ENCODE measurements around the gene FMN1.
"Not testable (repeated sequence)": the region's sequence is repeated elsewhere in the genome, so short reads cannot be mapped to it uniquely, and the experiment has no call there.

Gene FMN1

GRCh38 chr15:33074212-33074611 is 120.3 kb downstream of the FMN1 start:
- peaks cover 25% of the 10 kb centered on the region for H3K4me1 Mint-ChIP-seq
- H3K9me3 Mint-ChIP-seq, result no peaks in the 10 kb centered on the region
- no peak for TF ChIP-seq CTCF (IDR thresholded peaks at IDR 0.05; ENCODE audit: unreplicated experiment in 3 of 3)
- peak overlapping the region in 2 of 3 experiments; percentile 12 to 41 for H3K27ac Mint-ChIP-seq
- H3K36me3 Mint-ChIP-seq (ENCODE audit: low read depth), result no peaks in the 10 kb centered on the region
- H3K27me3 Mint-ChIP-seq (ENCODE audit: low read depth), result no peaks in the 10 kb centered on the region
- peak overlapping the region in 1 of 3 experiments; percentile 16 for H3K4me3 Mint-ChIP-seq

GRCh38 chr15:33071451-33071850 is 123.1 kb downstream of the FMN1 start:
- peaks cover 53% of the 10 kb centered on the region for H3K4me1 Mint-ChIP-seq
- no peak overlapping the region for H3K4me3 Mint-ChIP-seq
- no peak for TF ChIP-seq CTCF (IDR thresholded peaks at IDR 0.05; ENCODE audit: unreplicated experiment in 3 of 3)
- H3K9me3 Mint-ChIP-seq, result no peaks in the 10 kb centered on the region
- H3K27me3 Mint-ChIP-seq (ENCODE audit: low read depth), result no peaks in the 10 kb centered on the region
- H3K27ac Mint-ChIP-seq, result peak overlapping the region in 2 of 3 experiments; percentile 27 to 44
- H3K36me3 Mint-ChIP-seq (ENCODE audit: low read depth), result no peaks in the 10 kb centered on the region

GRCh38 chr15:33069903-33070302 is 124.6 kb downstream of the FMN1 start:
- not testable (repeated sequence) for H3K4me3 Mint-ChIP-seq; H3K27ac Mint-ChIP-seq; H3K9me3 Mint-ChIP-seq; H3K36me3 Mint-ChIP-seq (ENCODE audit: low read depth); H3K27me3 Mint-ChIP-seq (ENCODE audit: low read depth)
- H3K4me1 Mint-ChIP-seq, result peaks cover 59% of the 10 kb centered on the region

GRCh38 chr15:33069161-33069560 is 125.4 kb downstream of the FMN1 start:
- Mint-ChIP-seq H3K27me3 (ENCODE audit: low read depth) (no peaks in the 10 kb centered on the region), H3K27ac (peak overlapping the region; percentile 47 to 65 (median 55)), H3K9me3 (no peaks in the 10 kb centered on the region), H3K4me1 (peaks cover 63% of the 10 kb centered on the region), H3K36me3 (ENCODE audit: low read depth) (no peaks in the 10 kb centered on the region), H3K4me3 (peak overlapping the region in 1 of 3 experiments; percentile 62)
- TF ChIP-seq CTCF (IDR thresholded peaks at IDR 0.05; ENCODE audit: unreplicated experiment in 3 of 3), result no peak

GRCh38 chr15:33068511-33068990 is 126.0 kb downstream of the FMN1 start:
- H3K4me1 Mint-ChIP-seq, result peaks cover 66% of the 10 kb centered on the region
- no peak for TF ChIP-seq CTCF (IDR thresholded peaks at IDR 0.05; ENCODE audit: unreplicated experiment in 3 of 3)
- no peaks in the 10 kb centered on the region for H3K9me3 Mint-ChIP-seq
- no peaks in the 10 kb centered on the region for H3K27me3 Mint-ChIP-seq (ENCODE audit: low read depth)
- H3K4me3 Mint-ChIP-seq, result peak overlapping the region in 1 of 3 experiments; percentile 62
- peak overlapping the region; percentile 47 to 65 (median 55) for H3K27ac Mint-ChIP-seq
- no peaks in the 10 kb centered on the region for H3K36me3 Mint-ChIP-seq (ENCODE audit: low read depth)

GRCh38 chr15:33068007-33068481 is 126.5 kb downstream of the FMN1 start:
- no peak for TF ChIP-seq CTCF (IDR thresholded peaks at IDR 0.05; ENCODE audit: unreplicated experiment in 3 of 3)
- peak overlapping the region; percentile 9 to 71 (median 44) for H3K4me3 Mint-ChIP-seq
- H3K27ac Mint-ChIP-seq, result peak overlapping the region; percentile 47 to 65 (median 55)
- no peaks in the 10 kb centered on the region for H3K9me3 Mint-ChIP-seq
- H3K4me1 Mint-ChIP-seq, result peaks cover 65% of the 10 kb centered on the region
- H3K27me3 Mint-ChIP-seq (ENCODE audit: low read depth), result no peaks in the 10 kb centered on the region
- H3K36me3 Mint-ChIP-seq (ENCODE audit: low read depth), result no peaks in the 10 kb centered on the region

Measured in nephron (organoid).